Esophagus squamous epithelium (tissue), 5 donors: ENCODE data around the gene ESPNL. TPM values are rescaled to one million over a fixed set of nuclear protein-coding genes. Genes with fewer than 3 reads are reported as not detected.

Experiments used
- DNase-seq: peaks from one replicate; lab custom pipeline; 2025; lab: John Stamatoyannopoulos, UW
- H3K27ac ChIP-seq, 4 donors: fragments of 200-600 bp; sonication (generic); one replicate each; pipeline ENCODE4 v1.5.1; 2016 to 2019; ENCODE audit warnings: mild to moderate bottlenecking in 1 of 4
- H3K27me3 ChIP-seq, 4 donors: fragments of 200-600 bp; sonication (generic); 1 replicate in 3 of 4; 2 replicates in 1 of 4; pipeline versions ENCODE4 v1.5.1 to v1.6.0; 2017 to 2021; ENCODE audit warnings: antibody characterized with exemption in 1 of 4
- H3K36me3 ChIP-seq, 3 donors: fragments of 200-600 bp; sonication (generic); one replicate each; pipeline ENCODE4 v1.5.1; 2016 to 2019
- H3K4me1 ChIP-seq, 3 donors: fragments of 200-600 bp; sonication (generic); one replicate each; pipeline ENCODE4 v1.5.1; 2017 to 2019
- H3K4me3 ChIP-seq, 4 donors: fragments of 200-600 bp; sonication (generic); 1 replicate in 3 of 4; 2 replicates in 1 of 4; pipeline ENCODE4 v1.5.1; 2016 to 2019; ENCODE audit warnings: mild to moderate bottlenecking in 2 of 4, moderate library complexity in 1 of 4
- H3K9me3 ChIP-seq, 3 donors: fragments of 200-600 bp; sonication (generic); one replicate each; pipeline ENCODE4 v1.5.1; 2016 to 2019
- CTCF ChIP-seq, 6 experiments: fragments of 450-650 bp in 4 of 6; fragments of 200-600 bp in 2 of 6; sonication (generic) in 2 of 6; IDR thresholded peaks; one replicate each; pipeline ENCODE4 v1.5.1; 2016 to 2019; ENCODE audit warnings: antibody characterized with exemption in 6 of 6, mild to moderate bottlenecking in 4 of 6, moderate library complexity in 4 of 6
- POLR2A ChIP-seq, 4 donors: fragments of 450-650 bp; IDR thresholded peaks; one replicate each; pipeline ENCODE4 v1.6.1; 2017; ENCODE audit warnings: antibody characterized with exemption in 4 of 4, mild to moderate bottlenecking in 4 of 4, moderate library complexity in 3 of 4
- WGBS, 2 donors: methylation state at CpG; one replicate each; pipeline ENCODE4 v1.1.5; 2018; 5-methylcytosine and 5-hydroxymethylcytosine counted together
- intact Hi-C: fragments of 100-400 bp; cut with DNase I; formaldehyde crosslinking; loops from one replicate; pipeline ENCODE4 v1.15.0; 2022
- total RNA-seq, 4 donors: library from RNA; depleted of rRNA; stranded (reverse); fragments of >200 nt; gene quantifications; one replicate each; pipeline ENCODE4 v1.1.0, GENCODE V29; 2016
- donor health status: DM: yes; HTN: yes; CAD: no.

The ESPNL gene
- total RNA-seq, 4 donors from 2014 or later, result 0.04 to 1.3 (median 0.88) TPM; not detected in 1

DNA sequence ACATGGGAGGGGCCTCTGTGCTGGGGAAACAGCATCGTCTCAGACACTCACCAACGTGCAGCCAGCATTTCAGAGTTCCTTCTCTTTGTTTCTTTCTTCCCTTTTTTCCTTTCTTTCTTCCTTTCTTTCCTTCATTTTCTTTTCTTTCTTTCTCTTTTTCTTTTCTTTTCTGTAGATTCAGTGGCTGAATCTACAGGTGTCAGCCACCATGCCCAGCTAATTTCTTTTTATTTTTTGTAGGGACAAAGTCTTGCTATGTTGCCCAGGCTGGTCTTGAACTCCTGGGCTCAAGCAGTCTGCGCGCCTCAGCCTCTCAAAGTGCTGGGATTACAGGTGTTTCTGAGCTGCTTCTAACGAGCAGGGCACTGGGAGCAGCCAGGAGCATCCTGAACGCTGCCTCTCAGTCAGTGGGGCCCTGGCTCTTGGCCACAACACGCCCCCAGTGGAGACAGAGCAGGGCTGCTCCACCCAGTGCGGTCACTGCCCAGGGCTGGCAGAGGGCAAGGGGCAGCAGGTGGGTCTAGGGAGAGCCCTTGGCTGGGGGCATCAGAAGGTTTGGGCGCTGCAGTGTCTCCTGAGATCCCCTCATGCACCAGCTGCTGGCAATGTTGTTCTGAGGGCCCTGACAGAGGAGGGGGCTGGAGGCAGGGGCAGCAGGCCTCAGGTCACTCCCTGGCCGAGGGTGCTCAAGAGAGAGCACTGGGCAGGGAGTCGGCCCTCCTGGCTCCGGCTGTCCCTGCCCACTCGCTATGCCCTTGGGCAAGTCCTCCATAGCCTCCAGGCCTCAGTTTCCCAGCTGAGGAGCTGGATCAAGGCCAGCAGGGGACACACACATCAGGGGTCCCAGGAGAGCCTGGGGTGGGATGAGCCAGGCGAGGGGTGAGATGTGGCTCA, 33.6 kb downstream of the ESPNL start:
- DNase-seq, result no peak
- no peaks in the 10 kb centered on the region for H3K36me3 ChIP-seq
- WGBS, 2 donors, result 69 to 72% methylated on average over 4 to 5 of the region's 14 CpGs
- no peak overlapping the region for H3K4me3 ChIP-seq
- H3K9me3 ChIP-seq, result no peaks in the 10 kb centered on the region
- H3K4me1 ChIP-seq, result peaks cover 3 to 14% (median 11%) of the 10 kb centered on the region in 3 donors
- no peak overlapping the region for H3K27ac ChIP-seq
- intact Hi-C loops, result no loop called here
- H3K27me3 ChIP-seq, result no peaks in the 10 kb centered on the region
- no peak for TF ChIP-seq CTCF (IDR thresholded peaks at IDR 0.05)
- TF ChIP-seq POLR2A (IDR thresholded peaks at IDR 0.05), result no peak

GRCh38 chr2:238134393-238134785, 34.2 kb downstream of the ESPNL start:
- intact Hi-C loops, result no loop called here
- no peak for TF ChIP-seq CTCF (IDR thresholded peaks at IDR 0.05)
- no peak for TF ChIP-seq POLR2A (IDR thresholded peaks at IDR 0.05)
- Histone ChIP-seq H3K36me3 (no peaks in the 10 kb centered on the region), H3K9me3 (no peaks in the 10 kb centered on the region), H3K27me3 (no peaks in the 10 kb centered on the region), H3K4me1 (peaks cover 3 to 20% (median 18%) of the 10 kb centered on the region in 3 donors), H3K4me3 (no peak overlapping the region), H3K27ac (no peak overlapping the region)
- no peak for DNase-seq
- WGBS, 2 donors, result 95 to 100% methylated on average over 2 to 3 of the region's 11 CpGs

- H3K36me3 ChIP-seq, result no peaks in the 10 kb centered on the region
- intact Hi-C loops, result no loop called here
- no peak overlapping the region for H3K4me3 ChIP-seq
- H3K9me3 ChIP-seq, result no peaks in the 10 kb centered on the region
- H3K27ac ChIP-seq, result no peak overlapping the region
- 86 to 87% methylated on average over 14 to 15 of the region's 15 CpGs for WGBS, 2 donors
- TF ChIP-seq POLR2A (IDR thresholded peaks at IDR 0.05) (no peak), CTCF (IDR thresholded peaks at IDR 0.05) (no peak)
- DNase-seq, result no peak
- peaks cover 3 to 26% (median 19%) of the 10 kb centered on the region in 3 donors for H3K4me1 ChIP-seq
- no peaks in the 10 kb centered on the region for H3K27me3 ChIP-seq
Measured at GRCh38 chr2:238135601-238136150, 35.5 kb downstream of the ESPNL start.

DNA sequence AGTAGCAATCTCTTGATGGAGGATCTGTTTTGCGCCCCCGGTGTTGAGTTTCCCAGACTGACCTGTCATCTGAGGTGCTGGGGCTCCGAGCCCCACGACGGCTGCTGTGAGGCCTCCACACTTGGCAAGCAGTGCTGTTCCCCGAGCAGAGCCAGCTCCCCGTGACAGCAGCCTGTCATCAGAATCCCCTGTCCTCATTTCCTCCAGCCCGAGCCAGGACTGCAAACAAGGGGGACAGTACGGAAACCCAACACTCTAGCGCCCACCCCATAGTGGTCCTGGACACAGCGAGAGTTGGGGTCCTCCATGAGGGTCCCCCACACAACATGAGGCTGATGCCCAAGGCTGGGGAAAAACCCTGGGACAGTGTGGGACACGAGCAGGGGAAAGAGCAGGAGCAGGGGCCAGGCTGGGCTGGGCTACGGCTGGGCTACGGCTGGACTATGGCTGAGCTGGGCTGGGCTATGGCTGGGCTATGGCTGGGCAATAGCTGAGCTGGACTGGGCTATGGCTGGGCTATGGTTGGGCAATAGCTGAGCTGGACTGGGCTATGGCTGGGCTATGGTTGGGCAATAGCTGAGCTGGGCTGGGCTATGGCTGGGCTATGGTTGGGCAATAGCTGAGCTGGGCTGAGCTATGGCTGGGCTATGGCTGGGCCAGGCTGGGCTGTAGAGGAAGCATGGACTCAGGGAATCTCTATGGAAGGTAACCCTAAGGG, 36.8 kb downstream of the ESPNL start:
- H3K27ac ChIP-seq, result peak overlapping the region in 1 of 4 donors; percentile 61
- no peak overlapping the region for H3K4me3 ChIP-seq
- intact Hi-C loops, result no loop called here
- 70% methylated on average over 7 of the region's 14 CpGs; no CpG with 5 or more reads in 1 of the 2 donors for WGBS, 2 donors
- DNase-seq, result no peak
- no peaks in the 10 kb centered on the region for H3K27me3 ChIP-seq
- no peaks in the 10 kb centered on the region for H3K36me3 ChIP-seq
- peaks cover 12 to 39% (median 28%) of the 10 kb centered on the region in 3 donors for H3K4me1 ChIP-seq
- H3K9me3 ChIP-seq, result no peaks in the 10 kb centered on the region
- TF ChIP-seq POLR2A (IDR thresholded peaks at IDR 0.05) (no peak), CTCF (IDR thresholded peaks at IDR 0.05) (no peak)
